ENCODE data around the gene FBXO27.

The FBXO27 gene, protein sequence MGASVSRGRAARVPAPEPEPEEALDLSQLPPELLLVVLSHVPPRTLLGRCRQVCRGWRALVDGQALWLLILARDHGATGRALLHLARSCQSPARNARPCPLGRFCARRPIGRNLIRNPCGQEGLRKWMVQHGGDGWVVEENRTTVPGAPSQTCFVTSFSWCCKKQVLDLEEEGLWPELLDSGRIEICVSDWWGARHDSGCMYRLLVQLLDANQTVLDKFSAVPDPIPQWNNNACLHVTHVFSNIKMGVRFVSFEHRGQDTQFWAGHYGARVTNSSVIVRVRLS

DNA sequence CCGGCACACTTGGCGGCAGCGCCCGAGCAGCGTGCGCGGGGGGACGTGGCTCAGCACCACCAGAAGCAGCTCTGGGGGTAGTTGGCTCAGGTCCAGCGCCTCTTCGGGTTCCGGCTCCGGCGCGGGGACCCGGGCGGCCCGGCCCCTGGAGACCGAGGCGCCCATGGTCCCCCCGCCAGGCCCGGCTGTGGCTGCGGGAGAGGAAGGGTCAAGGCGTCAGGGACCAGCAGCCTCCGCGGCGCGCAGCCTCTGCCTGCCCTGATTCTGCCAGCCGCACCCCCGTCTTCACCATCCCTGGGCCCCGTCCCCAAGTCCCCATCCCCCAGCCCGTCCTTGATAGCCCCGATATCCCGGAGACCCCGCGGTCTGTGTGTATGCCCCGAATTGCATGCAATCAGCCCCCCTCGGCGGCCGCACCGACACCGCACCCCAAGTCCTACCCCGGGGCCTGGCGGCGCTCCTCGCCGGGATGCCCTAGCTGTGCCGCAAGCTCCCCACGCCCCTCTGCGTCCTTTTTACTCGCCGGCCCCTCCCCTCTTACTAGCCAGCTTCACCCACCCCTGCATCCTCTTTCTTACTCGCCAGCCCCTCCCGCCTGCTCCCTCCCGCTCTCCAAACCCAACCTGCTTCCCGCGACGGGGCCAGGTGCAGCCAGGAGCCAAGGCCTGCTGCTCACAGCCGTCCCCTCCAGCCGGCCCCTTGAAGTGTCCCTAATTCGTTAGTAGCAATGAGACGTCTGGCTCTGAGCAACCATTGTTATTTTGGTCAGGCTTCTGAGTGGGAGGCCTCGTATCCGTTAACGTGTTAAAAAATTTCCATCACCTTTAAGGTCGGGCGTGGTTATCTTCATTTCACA lies at the start of gene FBXO27:
Gene FBXO27 (minus strand): TSS at position 487 of the 856 bp plus-strand sequence. CDS start 322 bp downstream, at position 165.
- no peak within 1 kb of the TSS for H3K4me3 ChIP-seq (ENCODE audit: low read depth in 1 of 2, low read length in 2 of 2)
- DNase-seq (no peak), ATAC-seq (ENCODE audit: insufficient read depth, low read depth) (no peak)
- H2AFZ ChIP-seq (ENCODE audit: low read depth, low read length), result no peak within 1 kb of the TSS
- H3K27me3 ChIP-seq (ENCODE audit: insufficient read depth, low read length, poor library complexity), result no peaks in the 10 kb centered on the region
- H3K9ac ChIP-seq (ENCODE audit: low read depth, low read length), result no peak within 1 kb of the TSS
- H4K20me1 ChIP-seq (ENCODE audit: insufficient read depth, low read length), result no peaks in the 10 kb centered on the region
- peaks cover 3% of the 10 kb centered on the region for H3K9me3 ChIP-seq (ENCODE audit: insufficient read depth, low read length, severe bottlenecking)
- no peak for TF ChIP-seq EZH2 (IDR thresholded peaks at IDR 0.05; ENCODE audit: borderline replicate concordance, low read depth, low read length, severe bottlenecking)
- TF ChIP-seq, protein P1, sequence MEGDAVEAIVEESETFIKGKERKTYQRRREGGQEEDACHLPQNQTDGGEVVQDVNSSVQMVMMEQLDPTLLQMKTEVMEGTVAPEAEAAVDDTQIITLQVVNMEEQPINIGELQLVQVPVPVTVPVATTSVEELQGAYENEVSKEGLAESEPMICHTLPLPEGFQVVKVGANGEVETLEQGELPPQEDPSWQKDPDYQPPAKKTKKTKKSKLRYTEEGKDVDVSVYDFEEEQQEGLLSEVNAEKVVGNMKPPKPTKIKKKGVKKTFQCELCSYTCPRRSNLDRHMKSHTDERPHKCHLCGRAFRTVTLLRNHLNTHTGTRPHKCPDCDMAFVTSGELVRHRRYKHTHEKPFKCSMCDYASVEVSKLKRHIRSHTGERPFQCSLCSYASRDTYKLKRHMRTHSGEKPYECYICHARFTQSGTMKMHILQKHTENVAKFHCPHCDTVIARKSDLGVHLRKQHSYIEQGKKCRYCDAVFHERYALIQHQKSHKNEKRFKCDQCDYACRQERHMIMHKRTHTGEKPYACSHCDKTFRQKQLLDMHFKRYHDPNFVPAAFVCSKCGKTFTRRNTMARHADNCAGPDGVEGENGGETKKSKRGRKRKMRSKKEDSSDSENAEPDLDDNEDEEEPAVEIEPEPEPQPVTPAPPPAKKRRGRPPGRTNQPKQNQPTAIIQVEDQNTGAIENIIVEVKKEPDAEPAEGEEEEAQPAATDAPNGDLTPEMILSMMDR (IDR thresholded peaks at IDR 0.05; ENCODE audit: borderline replicate concordance, extremely low read depth, low read length, poor library complexity, severe bottlenecking), result no peak
- H3K4me2 ChIP-seq (ENCODE audit: insufficient read depth, low read length), result no peak within 1 kb of the TSS
- no peaks in the 10 kb centered on the region for H3K79me2 ChIP-seq (ENCODE audit: insufficient read depth, low read length)
- H3K36me3 ChIP-seq (ENCODE audit: insufficient read depth, low read length), result no peaks in the 10 kb centered on the region
- no peaks in the 10 kb centered on the region for H3K4me1 ChIP-seq (ENCODE audit: insufficient read depth, low read length)
- no peak within 1 kb of the TSS for H3K27ac ChIP-seq (ENCODE audit: low read length)

DNA sequence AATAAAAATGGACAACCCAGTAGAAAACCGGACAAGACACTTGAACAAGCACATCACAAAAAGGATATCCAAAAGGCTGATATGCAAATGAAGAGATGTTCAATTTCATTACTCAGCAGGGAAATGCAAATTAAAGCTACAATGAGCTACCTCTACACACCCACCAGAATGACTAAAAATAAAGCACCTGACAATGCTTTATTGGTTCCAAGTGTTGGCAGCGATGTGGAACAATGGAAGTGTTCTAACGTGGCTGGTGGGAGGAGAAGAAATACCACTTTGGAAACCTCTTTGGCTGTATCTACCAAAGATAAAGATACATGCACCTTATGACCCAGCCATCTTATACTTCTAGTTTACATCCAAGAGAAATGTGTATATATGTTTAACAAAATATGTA lies 48.1 kb upstream of the FBXO27 start:
- Histone ChIP-seq H3K36me3 (ENCODE audit: insufficient read depth, low read length) (no peaks in the 10 kb centered on the region), H3K4me2 (ENCODE audit: insufficient read depth, low read length) (no peak overlapping the region), H3K27me3 (ENCODE audit: insufficient read depth, low read length, poor library complexity) (no peaks in the 10 kb centered on the region), H3K4me1 (ENCODE audit: insufficient read depth, low read length) (no peaks in the 10 kb centered on the region), H4K20me1 (ENCODE audit: insufficient read depth, low read length) (no peaks in the 10 kb centered on the region), H3K27ac (ENCODE audit: low read length) (no peak overlapping the region), H3K79me2 (ENCODE audit: insufficient read depth, low read length) (no peaks in the 10 kb centered on the region), H2AFZ (ENCODE audit: low read depth, low read length) (no peak overlapping the region), H3K9ac (ENCODE audit: low read depth, low read length) (no peak overlapping the region), H3K9me3 (ENCODE audit: insufficient read depth, low read length, severe bottlenecking) (no peaks in the 10 kb centered on the region), H3K4me3 (ENCODE audit: low read depth in 1 of 2, low read length in 2 of 2) (no peak overlapping the region)
- TF ChIP-seq, protein P1 (IDR thresholded peaks at IDR 0.05; ENCODE audit: borderline replicate concordance, extremely low read depth, low read length, poor library complexity, severe bottlenecking), result no peak
- TF ChIP-seq EZH2 (IDR thresholded peaks at IDR 0.05; ENCODE audit: borderline replicate concordance, low read depth, low read length, severe bottlenecking), result no peak
- DNase-seq, result no peak
- no peak for ATAC-seq (ENCODE audit: insufficient read depth, low read depth)

DNA sequence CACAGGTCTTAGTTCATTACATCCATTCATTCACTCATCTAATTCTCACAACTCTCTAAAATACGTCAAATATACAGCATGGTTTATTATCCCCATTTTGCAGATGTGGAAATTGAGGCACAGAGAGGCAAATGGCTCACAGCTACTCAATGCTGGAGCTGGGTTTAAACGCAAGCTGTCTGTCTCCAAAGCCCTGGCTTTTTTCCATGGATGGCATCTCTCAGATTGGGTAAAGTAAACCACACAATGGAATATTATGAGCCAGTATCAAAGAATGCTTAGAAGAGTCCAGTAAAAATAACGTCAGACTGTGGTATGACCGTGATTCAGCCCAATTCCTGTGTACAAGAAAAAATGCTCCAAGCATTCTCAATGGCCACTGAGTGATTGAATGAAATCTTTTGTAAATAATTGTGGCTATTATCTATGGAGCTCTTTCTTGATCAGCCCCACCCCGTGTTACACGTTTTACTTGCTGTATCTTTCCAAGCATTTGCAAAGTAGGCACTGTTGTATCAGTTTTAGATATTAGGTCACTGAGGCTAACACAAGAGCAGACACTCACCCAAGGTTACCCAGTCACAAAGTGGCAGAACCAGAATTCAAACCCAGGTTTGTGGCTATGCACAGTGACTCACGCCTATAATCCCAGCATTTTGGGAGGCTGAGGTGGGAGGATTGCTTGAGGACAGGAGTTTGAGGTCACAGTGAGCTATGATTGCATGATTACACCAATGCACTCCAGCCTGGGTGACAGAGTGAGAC lies 46.3 kb upstream of the FBXO27 start:
- ATAC-seq (ENCODE audit: insufficient read depth, low read depth) (no peak), DNase-seq (no peak)

More for the DNA sequence above, 46.3 kb upstream of the FBXO27 start:
- H3K27ac ChIP-seq (ENCODE audit: low read length), result no peak overlapping the region
- H2AFZ ChIP-seq (ENCODE audit: low read depth, low read length), result no peak overlapping the region
- H3K4me3 ChIP-seq (ENCODE audit: low read depth in 1 of 2, low read length in 2 of 2), result no peak overlapping the region
- peaks cover 3% of the 10 kb centered on the region for H3K4me1 ChIP-seq (ENCODE audit: insufficient read depth, low read length)
- H3K9me3 ChIP-seq (ENCODE audit: insufficient read depth, low read length, severe bottlenecking), result no peaks in the 10 kb centered on the region
- H3K79me2 ChIP-seq (ENCODE audit: insufficient read depth, low read length), result no peaks in the 10 kb centered on the region
- H3K27me3 ChIP-seq (ENCODE audit: insufficient read depth, low read length, poor library complexity), result no peaks in the 10 kb centered on the region
- H4K20me1 ChIP-seq (ENCODE audit: insufficient read depth, low read length), result no peaks in the 10 kb centered on the region
- H3K36me3 ChIP-seq (ENCODE audit: insufficient read depth, low read length), result no peaks in the 10 kb centered on the region
- TF ChIP-seq, protein P1 (IDR thresholded peaks at IDR 0.05; ENCODE audit: borderline replicate concordance, extremely low read depth, low read length, poor library complexity, severe bottlenecking), result no peak
- no peak for TF ChIP-seq EZH2 (IDR thresholded peaks at IDR 0.05; ENCODE audit: borderline replicate concordance, low read depth, low read length, severe bottlenecking)
- no peak overlapping the region for H3K4me2 ChIP-seq (ENCODE audit: insufficient read depth, low read length)
- H3K9ac ChIP-seq (ENCODE audit: low read depth, low read length), result no peak overlapping the region
